Activated T-helper 17 cell treated with anti-CD3 and anti-CD28 coated beads, Interleukin-2, amount 50 U/mL, for 72 hours (primary cell): Measurements from ENCODE around the gene ZPBP. TPM values are rescaled to one million over a fixed set of nuclear protein-coding genes. Genes with fewer than 3 reads are reported as not detected.

ENCODE experiments used
- ATAC-seq: fragments of 150-1000 bp; cut with Tn5 transposase; replicated peaks from 2 replicates; pipeline ENCODE4 v1.10.0; 2021; ENCODE audit warnings: mild to moderate bottlenecking, moderate library complexity
- H3K27ac Mint-ChIP-seq: one replicate; pipeline ENCODE4 v1.8.0; 2022; ENCODE audit warnings: mixed read lengths
- H3K27me3 Mint-ChIP-seq: one replicate; pipeline ENCODE4 v1.8.0; 2022; ENCODE audit warnings: mixed read lengths
- H3K36me3 Mint-ChIP-seq: one replicate; pipeline ENCODE4 v1.8.0; 2022; ENCODE audit warnings: low read depth, mild to moderate bottlenecking, mixed read lengths
- H3K4me1 Mint-ChIP-seq: one replicate; pipeline ENCODE4 v1.8.0; 2022; ENCODE audit warnings: mixed read lengths
- H3K4me3 Mint-ChIP-seq: one replicate; pipeline ENCODE4 v1.8.0; 2022; ENCODE audit warnings: mild to moderate bottlenecking, mixed read lengths
- H3K9me3 Mint-ChIP-seq: one replicate; pipeline ENCODE4 v1.8.0; 2022; ENCODE audit warnings: mixed read lengths
- total RNA-seq, 2 donors: library from RNA; stranded (reverse); gene quantifications; one replicate each; pipeline ENCODE4 v1.2.3, GENCODE V29; 2022

ZPBP gene
- total RNA-seq, 2 donors from 2014 or later: not detected

- Mint-ChIP-seq H3K27ac (no peak overlapping the region), H3K36me3 (no peaks in the 10 kb centered on the region), H3K4me3 (no peak overlapping the region), H3K4me1 (no peaks in the 10 kb centered on the region), H3K9me3 (peaks cover 7% of the 10 kb centered on the region), H3K27me3 (peaks cover 12% of the 10 kb centered on the region)
- no peak for ATAC-seq
Measured at GRCh38 chr7:49937608-49938007, 155.4 kb downstream of the ZPBP start.

- Mint-ChIP-seq H3K27ac (no peak overlapping the region), H3K36me3 (no peaks in the 10 kb centered on the region), H3K4me1 (no peaks in the 10 kb centered on the region), H3K4me3 (no peak overlapping the region), H3K9me3 (peaks cover 13% of the 10 kb centered on the region), H3K27me3 (peaks cover 6% of the 10 kb centered on the region)
- ATAC-seq: no peak
Measured at GRCh38 chr7:49931627-49932026, 161.4 kb downstream of the ZPBP start.

GRCh38 chr7:49928787-49929186, 164.3 kb downstream of the ZPBP start:
- Mint-ChIP-seq H3K4me3 (no peak overlapping the region), H3K4me1 (no peaks in the 10 kb centered on the region), H3K9me3 (peaks cover 13% of the 10 kb centered on the region), H3K36me3 (no peaks in the 10 kb centered on the region), H3K27me3 (no peaks in the 10 kb centered on the region), H3K27ac (no peak overlapping the region)
- no peak for ATAC-seq

GRCh38 chr7:49927631-49928030, 165.4 kb downstream of the ZPBP start:
- no peak for ATAC-seq
- Mint-ChIP-seq H3K36me3 (no peaks in the 10 kb centered on the region), H3K27me3 (no peaks in the 10 kb centered on the region), H3K9me3 (peaks cover 10% of the 10 kb centered on the region), H3K27ac (no peak overlapping the region), H3K4me3 (no peak overlapping the region), H3K4me1 (no peaks in the 10 kb centered on the region)

- H3K4me3 Mint-ChIP-seq: no peak overlapping the region
- H3K36me3 Mint-ChIP-seq: no peaks in the 10 kb centered on the region
- peaks cover 10% of the 10 kb centered on the region for H3K9me3 Mint-ChIP-seq
- no peak overlapping the region for H3K27ac Mint-ChIP-seq
- H3K27me3 Mint-ChIP-seq: no peaks in the 10 kb centered on the region
- no peaks in the 10 kb centered on the region for H3K4me1 Mint-ChIP-seq
- no peak for ATAC-seq
Measured at GRCh38 chr7:49926720-49927119, 166.3 kb downstream of the ZPBP start.

- Mint-ChIP-seq H3K27me3 (peaks cover 2% of the 10 kb centered on the region), H3K9me3 (no peaks in the 10 kb centered on the region)
- ATAC-seq: no peak
Measured at GRCh38 chr7:49911909-49912308, 181.1 kb downstream of the ZPBP start.

GRCh38 chr7:49894543-49894942, 198.5 kb downstream of the ZPBP start:
- Mint-ChIP-seq H3K36me3 (no peaks in the 10 kb centered on the region), H3K4me3 (no peak overlapping the region), H3K9me3 (peaks cover 4% of the 10 kb centered on the region), H3K27me3 (peaks cover 9% of the 10 kb centered on the region), H3K27ac (no peak overlapping the region), H3K4me1 (no peaks in the 10 kb centered on the region)
- ATAC-seq: no peak

More at GRCh38 chr7:49911909-49912308, 181.1 kb downstream of the ZPBP start:
- Mint-ChIP-seq H3K36me3 (no peaks in the 10 kb centered on the region), H3K27ac (no peak overlapping the region), H3K4me1 (no peaks in the 10 kb centered on the region), H3K4me3 (no peak overlapping the region)

GRCh38 chr7:49893131-49893530, 199.9 kb downstream of the ZPBP start:
- H3K36me3 Mint-ChIP-seq: no peaks in the 10 kb centered on the region
- peaks cover 4% of the 10 kb centered on the region for H3K9me3 Mint-ChIP-seq
- no peak for ATAC-seq
- H3K27me3 Mint-ChIP-seq: peaks cover 9% of the 10 kb centered on the region
- no peaks in the 10 kb centered on the region for H3K4me1 Mint-ChIP-seq
- no peak overlapping the region for H3K4me3 Mint-ChIP-seq
- no peak overlapping the region for H3K27ac Mint-ChIP-seq

GRCh38 chr7:49892481-49892880, 200.6 kb downstream of the ZPBP start:
- H3K4me1 Mint-ChIP-seq: no peaks in the 10 kb centered on the region
- no peaks in the 10 kb centered on the region for H3K36me3 Mint-ChIP-seq
- peaks cover 9% of the 10 kb centered on the region for H3K27me3 Mint-ChIP-seq
- H3K4me3 Mint-ChIP-seq: no peak overlapping the region
- ATAC-seq: no peak
- no peak overlapping the region for H3K27ac Mint-ChIP-seq
- H3K9me3 Mint-ChIP-seq: peaks cover 4% of the 10 kb centered on the region

Other genes with a start within 250 kb of the ZPBP start
- 100 to 1,000 TPM; 253 to 343 TPM for gene IKZF1, start 211.5 kb upstream of the ZPBP start, total RNA-seq